Fibroblast of pulmonary artery (primary cell): ENCODE data around the gene PTPRG.

Experiments used
- DNase-seq: peaks from one replicate; pipeline ENCODE4 v3.0.0-alpha.2; 2010; ENCODE audit warnings: low read depth
- H3K4me3 ChIP-seq: replicated peaks from 2 replicates; pipeline ENCODE4 v1.5.1; 2011; ENCODE audit warnings: low read depth, mild to moderate bottlenecking, control low read depth, low read length, moderate library complexity
- TF ChIP-seq, protein P1 (sequence below): IDR thresholded peaks from 2 replicates; pipeline ENCODE4 v1.5.1; 2011; ENCODE audit warnings: mild to moderate bottlenecking, control low read depth, low read length, inconsistent platforms; ENCODE audit errors: missing control alignments

The PTPRG gene

DNA sequence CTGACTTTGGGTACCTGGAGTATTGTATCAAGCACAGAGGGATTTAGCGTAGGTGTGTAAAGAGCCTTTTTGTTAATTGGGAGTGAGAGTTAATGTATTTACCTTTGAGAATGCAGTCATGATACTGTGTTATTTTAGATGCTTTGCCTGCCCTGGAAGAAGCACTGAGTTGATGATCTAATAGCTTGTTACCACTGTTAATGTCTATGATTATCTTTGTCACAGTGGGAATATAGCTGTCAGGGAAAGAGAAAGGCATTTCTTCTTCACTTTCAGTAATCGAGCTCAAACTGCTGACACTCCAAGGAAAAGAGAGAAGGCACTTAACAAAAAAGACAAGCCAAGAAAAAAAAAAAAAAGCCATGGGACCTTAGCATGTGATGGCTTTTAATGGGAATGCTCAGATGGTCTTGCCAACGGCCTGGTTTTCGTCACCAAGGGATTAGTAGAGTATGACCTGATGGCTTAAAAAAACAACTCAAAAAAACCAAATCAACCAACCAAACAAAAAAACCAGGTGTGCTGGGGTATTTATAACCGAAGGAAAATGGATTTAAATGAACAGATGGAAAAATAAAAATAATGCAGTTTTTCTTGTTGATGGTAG, 387.4 kb downstream of the PTPRG start:
- TF ChIP-seq, protein P1, sequence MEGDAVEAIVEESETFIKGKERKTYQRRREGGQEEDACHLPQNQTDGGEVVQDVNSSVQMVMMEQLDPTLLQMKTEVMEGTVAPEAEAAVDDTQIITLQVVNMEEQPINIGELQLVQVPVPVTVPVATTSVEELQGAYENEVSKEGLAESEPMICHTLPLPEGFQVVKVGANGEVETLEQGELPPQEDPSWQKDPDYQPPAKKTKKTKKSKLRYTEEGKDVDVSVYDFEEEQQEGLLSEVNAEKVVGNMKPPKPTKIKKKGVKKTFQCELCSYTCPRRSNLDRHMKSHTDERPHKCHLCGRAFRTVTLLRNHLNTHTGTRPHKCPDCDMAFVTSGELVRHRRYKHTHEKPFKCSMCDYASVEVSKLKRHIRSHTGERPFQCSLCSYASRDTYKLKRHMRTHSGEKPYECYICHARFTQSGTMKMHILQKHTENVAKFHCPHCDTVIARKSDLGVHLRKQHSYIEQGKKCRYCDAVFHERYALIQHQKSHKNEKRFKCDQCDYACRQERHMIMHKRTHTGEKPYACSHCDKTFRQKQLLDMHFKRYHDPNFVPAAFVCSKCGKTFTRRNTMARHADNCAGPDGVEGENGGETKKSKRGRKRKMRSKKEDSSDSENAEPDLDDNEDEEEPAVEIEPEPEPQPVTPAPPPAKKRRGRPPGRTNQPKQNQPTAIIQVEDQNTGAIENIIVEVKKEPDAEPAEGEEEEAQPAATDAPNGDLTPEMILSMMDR, result no peak
- DNase-seq, result no peak
- no peak overlapping the region for H3K4me3 ChIP-seq

DNA sequence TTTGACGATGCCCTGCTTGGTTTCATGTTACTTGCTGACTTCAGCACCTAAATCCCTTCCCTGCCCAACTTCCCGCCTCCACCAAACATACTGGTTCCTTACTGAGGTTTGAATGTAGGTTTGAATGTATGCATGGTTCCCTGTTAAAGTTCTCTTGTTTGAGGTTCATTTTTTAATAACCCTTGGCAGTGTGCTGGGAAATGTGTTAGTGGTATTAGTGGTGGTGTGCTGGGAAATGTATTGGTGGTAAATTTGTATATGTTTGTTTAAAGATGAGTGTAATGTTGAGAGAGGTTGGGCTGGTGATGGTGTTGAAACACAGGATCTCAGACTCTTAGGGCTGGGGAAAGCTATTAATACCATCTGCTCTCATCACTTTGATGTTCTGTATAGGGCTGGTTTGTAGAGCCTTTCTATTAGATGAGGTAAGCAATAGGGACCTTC, 392.7 kb downstream of the PTPRG start:
- TF ChIP-seq, protein P1, result no peak
- H3K4me3 ChIP-seq, result no peak overlapping the region

DNA sequence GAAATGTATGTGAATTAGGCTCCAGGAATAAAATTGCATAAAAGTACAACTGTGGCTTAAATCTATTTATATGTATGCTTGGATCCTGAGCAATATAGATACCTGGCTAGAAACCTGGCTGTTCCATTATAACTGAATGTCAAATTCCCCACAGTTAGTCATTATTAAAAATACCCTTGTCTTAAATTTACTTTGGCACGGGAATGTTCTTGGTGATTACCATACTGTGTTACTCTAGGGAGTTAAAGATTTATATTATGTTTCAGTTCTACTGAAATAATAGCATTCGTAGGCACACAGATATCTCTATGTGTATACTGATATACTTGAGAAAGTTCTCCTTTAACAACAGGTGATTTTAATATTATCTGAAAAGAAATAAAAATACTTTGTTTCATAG, 394.1 kb downstream of the PTPRG start:
- no peak for DNase-seq
- TF ChIP-seq, protein P1, result no peak
- no peak overlapping the region for H3K4me3 ChIP-seq

More for the DNA sequence above, 392.7 kb downstream of the PTPRG start:
- DNase-seq, result no peak

DNA sequence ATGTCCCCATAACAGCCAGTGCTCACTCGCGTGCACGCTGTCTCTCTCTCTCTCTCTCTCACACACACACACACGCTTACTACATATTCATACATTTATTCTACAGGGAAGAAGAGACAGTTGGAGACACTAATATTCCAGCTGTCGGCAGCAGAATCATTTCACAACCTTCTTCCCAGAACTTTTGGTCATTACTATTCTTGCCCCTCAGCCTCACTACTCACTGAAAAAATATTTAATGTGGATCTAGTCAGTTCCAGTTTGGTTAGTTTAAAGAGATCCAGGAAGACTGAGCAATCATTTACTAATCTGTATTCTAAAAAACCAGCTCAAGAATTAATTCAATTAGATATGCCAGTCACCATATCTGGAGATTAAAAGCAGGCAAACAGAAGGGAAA, 394.9 kb downstream of the PTPRG start:
- peak; percentile 73 for DNase-seq
- H3K4me3 ChIP-seq, result peak overlapping the region; percentile 11
- TF ChIP-seq, protein P1, result no peak

DNA sequence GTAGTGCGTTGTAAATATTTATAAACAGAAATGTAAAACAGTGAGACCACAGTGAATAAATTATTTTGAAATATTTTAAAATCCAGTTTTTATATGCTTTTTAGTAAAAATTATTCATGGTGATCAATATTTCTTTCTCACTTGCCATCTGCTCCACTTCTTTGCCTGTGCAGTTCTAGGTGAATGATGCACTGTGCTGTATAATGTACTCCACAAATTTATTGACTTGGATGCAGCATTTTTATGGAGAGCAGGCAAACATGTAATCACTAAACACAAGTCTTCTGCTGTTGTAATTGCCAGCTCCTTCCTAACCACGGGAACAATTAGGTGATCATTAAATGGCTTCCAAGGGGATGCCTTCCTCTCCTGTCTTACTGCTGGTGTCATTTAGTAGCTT, 395.9 kb downstream of the PTPRG start:
- no peak overlapping the region for H3K4me3 ChIP-seq
- TF ChIP-seq, protein P1, result no peak
- DNase-seq, result no peak

DNA sequence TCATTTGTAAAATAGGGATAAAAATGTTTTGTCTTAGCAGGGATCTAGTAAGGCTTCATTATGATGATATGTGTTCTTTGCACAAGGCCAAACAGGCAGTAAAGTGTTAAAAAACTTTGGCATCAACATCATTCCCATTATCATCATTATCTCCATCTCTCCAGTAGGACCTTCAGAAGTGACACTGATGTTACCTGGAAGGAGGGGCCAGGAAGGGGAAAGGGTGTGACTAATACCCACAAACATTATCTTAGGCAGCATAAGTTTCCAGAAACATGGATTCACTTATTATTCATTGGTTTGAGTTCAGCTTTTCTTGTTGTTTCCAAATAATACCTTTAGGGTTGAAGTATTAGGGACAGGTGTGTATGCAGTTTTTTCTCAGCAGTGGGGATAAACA, 399.6 kb downstream of the PTPRG start:
- H3K4me3 ChIP-seq, result no peak overlapping the region
- TF ChIP-seq, protein P1, result no peak
- DNase-seq, result no peak

DNA sequence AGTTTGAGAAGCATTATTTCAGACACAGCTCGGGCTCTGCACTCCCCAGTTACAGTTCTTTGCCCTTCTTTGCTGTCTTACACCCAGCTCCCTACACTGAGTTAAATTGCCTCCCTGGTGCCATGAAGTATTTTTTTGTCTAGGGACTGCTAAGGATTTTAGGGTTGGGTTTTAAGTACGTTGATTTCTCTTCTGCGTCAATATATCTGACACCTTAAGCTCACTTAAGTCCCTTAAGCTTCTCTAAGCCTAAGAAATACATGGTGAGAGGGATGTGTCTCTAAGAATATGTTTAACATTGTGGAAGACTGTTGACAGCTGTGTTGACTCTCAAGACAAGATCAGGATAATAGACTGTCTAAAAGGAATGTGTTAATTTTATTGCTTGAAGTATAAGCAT, 400.5 kb downstream of the PTPRG start:
- TF ChIP-seq, protein P1, result no peak
- no peak overlapping the region for H3K4me3 ChIP-seq
- no peak for DNase-seq
